B cell (primary cell): Measurements from ENCODE around the gene SLC5A2. TPM values are rescaled to one million over a fixed set of nuclear protein-coding genes. Genes with fewer than 3 reads are reported as not detected.

Experiments used
- ATAC-seq: fragments of 200-7000 bp; cut with Tn5 transposase; one replicate; pipeline ENCODE4 v1.10.0; 2021; ENCODE audit warnings: low read depth, mild to moderate bottlenecking, moderate number of reproducible peaks, moderate library complexity
- CTCF ChIA-PET: fragments of 350-600 bp; sonication (Branson Sonifier 250); formaldehyde crosslinking; loops from one replicate; lab custom pipeline; 2021; ENCODE audit warnings: antibody characterized with exemption, inconsistent platforms; lab: Charles Lee
- POLR2A ChIA-PET: fragments of 350-600 bp; sonication (Branson Sonifier 250); formaldehyde crosslinking; loops from one replicate; lab custom pipeline; 2021; ENCODE audit warnings: antibody characterized with exemption; lab: Charles Lee
- DNase-seq: peaks from one replicate; pipeline ENCODE4 v3.0.0; 2013
- H2AFZ ChIP-seq: 2 replicates; pipeline ENCODE4 v1.6.1; 2012; ENCODE audit warnings: mild to moderate bottlenecking, low read depth, low read length; ENCODE audit not compliant: insufficient read depth, poor library complexity, severe bottlenecking
- H3K27ac ChIP-seq, 2 donors: 1 replicate in 1 of 2; 2 replicates in 1 of 2; pipeline ENCODE4 v1.5.1; 2012 to 2013; ENCODE audit warnings: low read length in 2 of 2, mild to moderate bottlenecking in 2 of 2, moderate library complexity in 1 of 2
- H3K27me3 ChIP-seq, 4 experiments: fragments of 200-600 bp in 1 of 4; sonication (generic) in 1 of 4; replicated peaks in 1 of 4; 1 replicate in 2 of 4; 2 replicates in 2 of 4; pipeline versions ENCODE4 v1.6.1 to v1.7.0; 2013 to 2016; ENCODE audit warnings: low read length in 3 of 4, mild to moderate bottlenecking in 2 of 4, mixed read lengths in 1 of 4, moderate library complexity in 1 of 4; ENCODE audit not compliant: insufficient read depth in 4 of 4, control insufficient read depth in 3 of 4; ENCODE audit errors: control extremely low read depth in 1 of 4
- H3K36me3 ChIP-seq, 2 experiments: replicated peaks in 1 of 2; 1 replicate in 1 of 2; 2 replicates in 1 of 2; pipeline versions ENCODE4 v1.6.1 to v1.7.1; 2013; ENCODE audit warnings: low read length in 1 of 2; ENCODE audit not compliant: insufficient read depth in 2 of 2, control insufficient read depth in 1 of 2; ENCODE audit errors: control extremely low read depth in 1 of 2, extremely low read depth in 1 of 2
- H3K4me1 ChIP-seq, 2 donors: fragments of 200-600 bp in 1 of 2; sonication (generic) in 1 of 2; 1 replicate in 1 of 2; 2 replicates in 1 of 2; pipeline versions ENCODE4 v1.5.1 to v1.6.1; 2013 to 2017; ENCODE audit warnings: low read length in 2 of 2; ENCODE audit not compliant: control insufficient read depth in 2 of 2, insufficient read depth in 2 of 2
- H3K4me2 ChIP-seq: replicated peaks from 2 replicates; pipeline ENCODE3; 2012; ENCODE audit warnings: mild to moderate bottlenecking, low read depth, low read length; ENCODE audit not compliant: poor library complexity, severe bottlenecking
- H3K4me3 ChIP-seq, 5 experiments: fragments of 200-600 bp in 1 of 5; sonication (generic) in 1 of 5; 1 replicate in 3 of 5; 2 replicates in 2 of 5; pipeline versions ENCODE4 v1.5.1 to v1.7.0; 2011 to 2016; ENCODE audit warnings: low read length in 4 of 5, mild to moderate bottlenecking in 4 of 5, low read depth in 2 of 5, control low read depth in 1 of 5, moderate library complexity in 1 of 5; ENCODE audit not compliant: insufficient read depth in 1 of 5; ENCODE audit errors: control extremely low read depth in 1 of 5, extremely low read depth in 1 of 5
- H3K79me2 ChIP-seq: fragments of 200-600 bp; sonication (generic); one replicate; pipeline ENCODE4 v1.6.0; 2016; ENCODE audit warnings: low read length; ENCODE audit not compliant: control insufficient read depth, insufficient read depth
- H3K9ac ChIP-seq: fragments of 200-600 bp; sonication (generic); 2 replicates; pipeline ENCODE4 v1.6.1; 2017; ENCODE audit warnings: mild to moderate bottlenecking, low read length, moderate library complexity
- H3K9me3 ChIP-seq, 3 donors: one replicate each; pipeline versions ENCODE4 v1.6.1 to v1.7.1; 2013; ENCODE audit warnings: low read length in 2 of 3; ENCODE audit not compliant: control insufficient read depth in 2 of 3, insufficient read depth in 1 of 3; ENCODE audit errors: control extremely low read depth in 1 of 3
- H4K20me1 ChIP-seq: 2 replicates; pipeline ENCODE4 v1.6.0; 2012; ENCODE audit warnings: mild to moderate bottlenecking, low read length; ENCODE audit not compliant: insufficient read depth, control insufficient read depth, poor library complexity, severe bottlenecking
- H3K27ac Mint-ChIP-seq: one replicate; pipeline ENCODE4 v1.8.0; 2021; ENCODE audit warnings: mixed read lengths
- H3K27me3 Mint-ChIP-seq: one replicate; pipeline ENCODE4 v1.8.0; 2021; ENCODE audit warnings: mixed read lengths
- H3K4me1 Mint-ChIP-seq: one replicate; pipeline ENCODE4 v1.8.0; 2021; ENCODE audit warnings: mixed read lengths
- H3K4me3 Mint-ChIP-seq: one replicate; pipeline ENCODE4 v1.8.0; 2021; ENCODE audit warnings: mixed read lengths
- H3K9me3 Mint-ChIP-seq: one replicate; pipeline ENCODE4 v1.8.0; 2022; ENCODE audit warnings: mixed read lengths; ENCODE audit not compliant: insufficient read depth
- CTCF ChIP-seq: fragments of 200-600 bp; IDR thresholded peaks from one replicate; pipeline ENCODE4 v1.8.0; 2022; ENCODE audit warnings: antibody characterized with exemption, mild to moderate bottlenecking
- EZH2 ChIP-seq: IDR thresholded peaks from 2 replicates; pipeline ENCODE4 v1.6.1; 2012; ENCODE audit warnings: borderline replicate concordance, low read depth, mild to moderate bottlenecking, moderate library complexity, low read length; ENCODE audit not compliant: insufficient read depth, poor library complexity, severe bottlenecking
- WGBS: methylation state at CpG from one replicate; pipeline ENCODE4 v1.1.5; 2013; ENCODE audit warnings: missing lambda C conversion rate; ENCODE audit not compliant: insufficient coverage; 5-methylcytosine and 5-hydroxymethylcytosine counted together
- intact Hi-C: fragments of 100-400 bp; cut with micrococcal nuclease; formaldehyde crosslinking; loops from one replicate; pipeline ENCODE4 v1.10.0; 2022
- polyA plus RNA-seq: library from polyadenylated mRNA; depleted of rRNA; stranded (reverse); fragments of >200 nt; gene quantifications from 2 replicates; pipeline ENCODE4 v1.2.3, GENCODE V29; 2012
- total RNA-seq, 2 donors: library from RNA; stranded (reverse); fragments of 120-200 nt in 1 of 2; gene quantifications; 1 replicate in 1 of 2; 2 replicates in 1 of 2; pipeline versions ENCODE4 v1.2.3 to v1.2.4, GENCODE V29; 2013 to 2022

SLC5A2 gene
- total and polyA plus RNA-seq, 2 donors (not counting 1 experiment from before 2014, with no cell fraction given): 0.67 to 0.69 TPM

- Histone ChIP-seq H3K9me3 (peaks cover 0 to 12% (median 0%) of the 10 kb centered on the region in 3 donors), H3K4me2 (no peak overlapping the region), H3K79me2 (no peaks in the 10 kb centered on the region), H3K27me3 (peaks cover 0 to 24% (median 11%) of the 10 kb centered on the region in 4 experiments), H2AFZ (no peak overlapping the region), H3K9ac (no peak overlapping the region), H3K4me3 (no peak overlapping the region), H4K20me1 (no peaks in the 10 kb centered on the region), H3K4me1 (peaks cover 22 to 33% of the 10 kb centered on the region in 2 donors), H3K27ac (no peak overlapping the region), H3K36me3 (no peaks in the 10 kb centered on the region)
- Mint-ChIP-seq H3K4me1 (peaks cover 43% of the 10 kb centered on the region), H3K9me3 (no peaks in the 10 kb centered on the region), H3K4me3 (peak overlapping the region; percentile 90), H3K27ac (no peak overlapping the region), H3K27me3 (peaks cover 3% of the 10 kb centered on the region)
- DNase-seq (no peak), ATAC-seq (no peak)
- intact Hi-C loops: loop anchor here (5.0 kb wide), 1 partner anchor 397 kb away; the partner anchor contains the start of gene ZNF267
- TF ChIP-seq CTCF: no peak
- ChIA-PET CTCF (interaction anchor here (1.5 kb wide), 1 partner anchor 14 kb away, joined by 6 read pairs; no protein-coding TSS in a partner anchor), POLR2A (interaction anchor here (0.5 kb wide), 1 partner anchor 539 kb away, joined by 3 read pairs; no protein-coding TSS in a partner anchor)
- WGBS: 93% methylated on average over 4 of the region's 12 CpGs
Measured at GRCh38 chr16:31474773-31475738, 7.9 kb upstream of the SLC5A2 start.

GRCh38 chr16:31475946-31476302 lies 7.0 kb upstream of the SLC5A2 start:
- Histone ChIP-seq H3K9ac (peak overlapping the region; percentile 69), H4K20me1 (no peaks in the 10 kb centered on the region), H3K4me1 (peaks cover 22 to 33% of the 10 kb centered on the region in 2 donors), H3K27ac (no peak overlapping the region), H3K9me3 (peaks cover 0 to 12% (median 0%) of the 10 kb centered on the region in 3 donors), H2AFZ (peak overlapping the region; percentile 87), H3K27me3 (peaks cover 0 to 25% (median 11%) of the 10 kb centered on the region in 4 experiments), H3K79me2 (no peaks in the 10 kb centered on the region), H3K4me3 (peak overlapping the region in 3 of 5 experiments; percentile 61 to 65 (median 64)), H3K36me3 (no peaks in the 10 kb centered on the region), H3K4me2 (peak overlapping the region; percentile 94)
- ChIA-PET POLR2A (interaction anchor here (0.5 to 1.6 kb wide), 2 partner anchors 17 to 540 kb away, joined by 3 to 8 read pairs; partner anchors contain the start of gene ARMC5), CTCF (no interaction called here)
- ATAC-seq: no peak
- DNase-seq: no peak
- Mint-ChIP-seq H3K27me3 (peaks cover 8% of the 10 kb centered on the region), H3K4me1 (peaks cover 40% of the 10 kb centered on the region), H3K4me3 (peak overlapping the region; percentile 90), H3K27ac (peak overlapping the region; percentile 83), H3K9me3 (no peaks in the 10 kb centered on the region)
- WGBS: 83% methylated on average over 26 of the region's 26 CpGs
- intact Hi-C loops: loop anchor here (1.0 to 5.0 kb wide), 2 partner anchors 16 to 396 kb away; partner anchors contain the start of gene ZNF267
- no peak for TF ChIP-seq CTCF
- no peak for TF ChIP-seq EZH2
